GM12874 (cell line): ENCODE data around the gene PRRC2B.

Experiments used
- CTCF ChIP-seq: IDR thresholded peaks from 2 replicates; pipeline ENCODE4 v1.5.1; 2011; ENCODE audit warnings: low read depth, mild to moderate bottlenecking, control low read depth, low read length, moderate library complexity; ENCODE audit not compliant: insufficient read depth

The PRRC2B gene

GRCh38 chr9:131396626-131397025, 2.7 kb downstream of the PRRC2B start:
- TF ChIP-seq CTCF: no peak

- no peak for TF ChIP-seq CTCF
Observed at GRCh38 chr9:131397100-131397790, 3.4 kb downstream of the PRRC2B start.

GRCh38 chr9:131398204-131398603, 4.3 kb downstream of the PRRC2B start:
- no peak for TF ChIP-seq CTCF

- no peak for TF ChIP-seq CTCF
Observed at GRCh38 chr9:131399972-131400371, 6.1 kb downstream of the PRRC2B start.

GRCh38 chr9:131400627-131401026, 6.7 kb downstream of the PRRC2B start:
- TF ChIP-seq CTCF: no peak

GRCh38 chr9:131402073-131402472, 8.2 kb downstream of the PRRC2B start:
- no peak for TF ChIP-seq CTCF

GRCh38 chr9:131402738-131403492, 9.0 kb downstream of the PRRC2B start:
- no peak for TF ChIP-seq CTCF
